Measurements from ENCODE around the gene EYS.

The EYS gene

GRCh38 chr6:64622944-64623343 is 1084.1 kb downstream of the EYS start:
- H3K27ac ChIP-seq: no peak overlapping the region
- TF ChIP-seq CTCF (conservative IDR thresholded peaks at IDR 0.05): no peak
- no peak for TF ChIP-seq ZFX (IDR thresholded peaks at IDR 0.05)

GRCh38 chr6:64602993-64603392 is 1104.0 kb downstream of the EYS start:
- no peak for TF ChIP-seq ZFX (IDR thresholded peaks at IDR 0.05)
- no peak for TF ChIP-seq CTCF (conservative IDR thresholded peaks at IDR 0.05)
- no peak overlapping the region for H3K27ac ChIP-seq

GRCh38 chr6:64591676-64592036 is 1115.4 kb downstream of the EYS start:
- no peak for TF ChIP-seq ZFX (IDR thresholded peaks at IDR 0.05)
- TF ChIP-seq CTCF (conservative IDR thresholded peaks at IDR 0.05): no peak
- H3K27ac ChIP-seq: no peak overlapping the region

- TF ChIP-seq ZFX (IDR thresholded peaks at IDR 0.05) (no peak), CTCF (conservative IDR thresholded peaks at IDR 0.05) (no peak)
- H3K27ac ChIP-seq: no peak overlapping the region
Observed at GRCh38 chr6:64590965-64591675, 1115.9 kb downstream of the EYS start.

- no peak overlapping the region for H3K27ac ChIP-seq
- TF ChIP-seq CTCF (conservative IDR thresholded peaks at IDR 0.05) (no peak), ZFX (IDR thresholded peaks at IDR 0.05) (no peak)
Observed at GRCh38 chr6:64589961-64590360, 1117.1 kb downstream of the EYS start.

- TF ChIP-seq CTCF (conservative IDR thresholded peaks at IDR 0.05) (no peak), ZFX (IDR thresholded peaks at IDR 0.05) (no peak)
- no peak overlapping the region for H3K27ac ChIP-seq
Observed at GRCh38 chr6:64580346-64580745, 1126.7 kb downstream of the EYS start.

GRCh38 chr6:64553249-64553786 is 1153.7 kb downstream of the EYS start:
- no peak overlapping the region for H3K27ac ChIP-seq
- TF ChIP-seq ZFX (IDR thresholded peaks at IDR 0.05): no peak
- TF ChIP-seq CTCF (conservative IDR thresholded peaks at IDR 0.05): no peak

Data from C4-2B (cell line).